Astrocyte (in vitro differentiated cells and primary cell): Measurements from ENCODE around the gene CDC42EP3. TPM values are rescaled to one million over a fixed set of nuclear protein-coding genes. Genes with fewer than 3 reads are reported as not detected.

Experiments used
- DNase-seq: peaks from one replicate; pipeline ENCODE4 v3.0.0-alpha.2; 2010; ENCODE audit warnings: low read depth
- FAIRE-seq: peaks from 2 replicates; lab custom pipeline; 2011; peaks lifted over from hg19 to GRCh38; lab: Jason Lieb, UNC
- H2AFZ ChIP-seq: 2 replicates; pipeline ENCODE4 v1.6.0; 2012; ENCODE audit warnings: low read depth, low read length, inconsistent platforms
- H3K27ac ChIP-seq: 2 replicates; pipeline ENCODE4 v1.5.1; 2011; ENCODE audit warnings: low read depth, low read length, inconsistent platforms
- H3K27me3 ChIP-seq: 2 replicates; pipeline ENCODE4 v1.6.0; 2011; ENCODE audit warnings: low read length, inconsistent platforms; ENCODE audit not compliant: insufficient read depth
- H3K36me3 ChIP-seq: 2 replicates; pipeline ENCODE4 v1.5.1; 2011; ENCODE audit warnings: low read length, inconsistent platforms; ENCODE audit not compliant: insufficient read depth
- H3K4me1 ChIP-seq: 2 replicates; pipeline ENCODE4 v1.5.1; 2011; ENCODE audit warnings: low read length, inconsistent platforms; ENCODE audit not compliant: insufficient read depth
- H3K4me2 ChIP-seq: 2 replicates; pipeline ENCODE4 v1.6.0; 2012; ENCODE audit warnings: low read length, inconsistent platforms
- H3K4me3 ChIP-seq: 2 replicates; pipeline ENCODE4 v1.5.1; 2011; ENCODE audit warnings: low read depth, mild to moderate bottlenecking, low read length, inconsistent platforms; ENCODE audit not compliant: insufficient read depth
- H3K79me2 ChIP-seq: 2 replicates; pipeline ENCODE4 v1.6.0; 2012; ENCODE audit warnings: mild to moderate bottlenecking, low read length, inconsistent platforms; ENCODE audit not compliant: insufficient read depth
- H3K9ac ChIP-seq: 2 replicates; pipeline ENCODE4 v1.6.0; 2012; ENCODE audit warnings: mild to moderate bottlenecking, low read length, inconsistent platforms
- H3K9me3 ChIP-seq: 2 replicates; pipeline ENCODE4 v1.5.1; 2012; ENCODE audit warnings: low read depth, mild to moderate bottlenecking, low read length, inconsistent platforms; ENCODE audit not compliant: insufficient read depth
- H4K20me1 ChIP-seq: 2 replicates; pipeline ENCODE4 v1.6.0; 2012; ENCODE audit warnings: low read length, inconsistent platforms; ENCODE audit not compliant: insufficient read depth
- H3K27ac Mint-ChIP-seq: one replicate; pipeline ENCODE4 v1.8.0; 2021; ENCODE audit warnings: mild to moderate bottlenecking, mixed read lengths; ENCODE audit not compliant: unreplicated experiment
- H3K27me3 Mint-ChIP-seq: one replicate; pipeline ENCODE4 v1.8.0; 2021; ENCODE audit warnings: low read depth, mixed read lengths; ENCODE audit not compliant: unreplicated experiment
- H3K36me3 Mint-ChIP-seq: one replicate; pipeline ENCODE4 v1.8.0; 2021; ENCODE audit warnings: low read depth, mixed read lengths; ENCODE audit not compliant: unreplicated experiment
- H3K4me1 Mint-ChIP-seq: one replicate; pipeline ENCODE4 v1.8.0; 2021; ENCODE audit warnings: low read depth, mixed read lengths; ENCODE audit not compliant: unreplicated experiment
- H3K4me3 Mint-ChIP-seq: one replicate; pipeline ENCODE4 v1.8.0; 2021; ENCODE audit warnings: mild to moderate bottlenecking, moderate library complexity, mixed read lengths; ENCODE audit not compliant: unreplicated experiment
- H3K9me3 Mint-ChIP-seq: one replicate; pipeline ENCODE4 v1.8.0; 2021; ENCODE audit warnings: mild to moderate bottlenecking, mixed read lengths; ENCODE audit not compliant: unreplicated experiment
- CTCF ChIP-seq: IDR thresholded peaks from 2 replicates; pipeline ENCODE4 v1.5.1; 2011; ENCODE audit warnings: low read depth, mild to moderate bottlenecking, inconsistent platforms, low read length, moderate library complexity; ENCODE audit not compliant: insufficient read depth
- EZH2 ChIP-seq: IDR thresholded peaks from 2 replicates; pipeline ENCODE4 v1.6.1; 2012; ENCODE audit warnings: mild to moderate bottlenecking, low read length, inconsistent platforms; ENCODE audit not compliant: insufficient read depth
- total RNA-seq: library from RNA; stranded (reverse); gene quantifications from 2 replicates; pipeline ENCODE4 v1.2.1, GENCODE V29; 2021

The CDC42EP3 gene
- total RNA-seq, 1 donor from 2014 or later, result 94.3 TPM

- Mint-ChIP-seq H3K4me1 (peaks cover 38% of the 10 kb centered on the region), H3K27ac (peak overlapping the region; percentile 95), H3K27me3 (no peaks in the 10 kb centered on the region), H3K9me3 (no peaks in the 10 kb centered on the region), H3K4me3 (peak overlapping the region; percentile 17), H3K36me3 (peaks cover 1% of the 10 kb centered on the region)
- no peaks in the 10 kb centered on the region for H3K36me3 ChIP-seq
- no peaks in the 10 kb centered on the region for H3K79me2 ChIP-seq
- TF ChIP-seq EZH2, result no peak
- TF ChIP-seq CTCF, result no peak
- H3K9ac ChIP-seq, result peak overlapping the region; percentile 70
- FAIRE-seq, result peak; percentile 88
- H4K20me1 ChIP-seq, result no peaks in the 10 kb centered on the region
- peaks cover 43% of the 10 kb centered on the region for H3K4me1 ChIP-seq
- H3K27ac ChIP-seq, result peak overlapping the region; percentile 88
- H3K27me3 ChIP-seq, result no peaks in the 10 kb centered on the region
- DNase-seq, result peak; percentile 79
- peak overlapping the region; percentile 75 for H3K4me2 ChIP-seq
- H3K9me3 ChIP-seq, result no peaks in the 10 kb centered on the region
- peak overlapping the region; percentile 8 for H3K4me3 ChIP-seq
- H2AFZ ChIP-seq, result no peak overlapping the region
Observed at GRCh38 chr2:37623971-37624900, 47.2 kb downstream of the CDC42EP3 start.

GRCh38 chr2:37623406-37623805, 48.0 kb downstream of the CDC42EP3 start:
- Mint-ChIP-seq H3K4me1 (peaks cover 37% of the 10 kb centered on the region), H3K27ac (peak overlapping the region; percentile 95), H3K27me3 (no peaks in the 10 kb centered on the region), H3K9me3 (no peaks in the 10 kb centered on the region), H3K36me3 (peaks cover 1% of the 10 kb centered on the region), H3K4me3 (no peak overlapping the region)
- Histone ChIP-seq H3K4me2 (peak overlapping the region; percentile 75), H3K4me1 (peaks cover 41% of the 10 kb centered on the region), H3K27me3 (no peaks in the 10 kb centered on the region), H3K9me3 (no peaks in the 10 kb centered on the region), H3K4me3 (no peak overlapping the region), H4K20me1 (no peaks in the 10 kb centered on the region), H3K27ac (peak overlapping the region; percentile 88), H3K36me3 (no peaks in the 10 kb centered on the region), H2AFZ (no peak overlapping the region), H3K79me2 (no peaks in the 10 kb centered on the region), H3K9ac (peak overlapping the region; percentile 70)
- FAIRE-seq (no peak), DNase-seq (no peak)
- TF ChIP-seq EZH2, result no peak
- no peak for TF ChIP-seq CTCF
